Measurements from ENCODE around the gene LIMS1.

LIMS1 gene

GRCh38 chr2:108604196-108604595 lies 69.9 kb downstream of the LIMS1 start:
- Histone ChIP-seq H3K36me3 (ENCODE audit: insufficient read depth, low read length) (no peaks in the 10 kb centered on the region), H3K4me3 (ENCODE audit: low read depth in 1 of 2, low read length in 2 of 2) (no peak overlapping the region), H3K27me3 (ENCODE audit: control insufficient read depth in 1 of 2, insufficient read depth in 2 of 2, low read length in 2 of 2) (no peaks in the 10 kb centered on the region), H3K27ac (ENCODE audit: low read depth, low read length) (no peak overlapping the region), H3K9ac (ENCODE audit: low read length) (no peak overlapping the region), H3K9me3 (ENCODE audit: low read length) (no peaks in the 10 kb centered on the region), H3K4me1 (ENCODE audit: insufficient read depth, low read length) (peaks cover 6% of the 10 kb centered on the region)

- H3K36me3 ChIP-seq (ENCODE audit: insufficient read depth, low read length), result no peaks in the 10 kb centered on the region
- H3K4me1 ChIP-seq (ENCODE audit: insufficient read depth, low read length), result peaks cover 6% of the 10 kb centered on the region
- H3K27me3 ChIP-seq (ENCODE audit: control insufficient read depth in 1 of 2, insufficient read depth in 2 of 2, low read length in 2 of 2), result no peaks in the 10 kb centered on the region
- no peak overlapping the region for H3K9ac ChIP-seq (ENCODE audit: low read length)
- H3K9me3 ChIP-seq (ENCODE audit: low read length), result no peaks in the 10 kb centered on the region
- H3K4me3 ChIP-seq (ENCODE audit: low read depth in 1 of 2, low read length in 2 of 2), result no peak overlapping the region
- H3K27ac ChIP-seq (ENCODE audit: low read depth, low read length), result no peak overlapping the region
Observed at GRCh38 chr2:108605947-108606346, 71.7 kb downstream of the LIMS1 start.

GRCh38 chr2:108607706-108608301 lies 73.5 kb downstream of the LIMS1 start:
- Histone ChIP-seq H3K27me3 (ENCODE audit: control insufficient read depth in 1 of 2, insufficient read depth in 2 of 2, low read length in 2 of 2) (no peaks in the 10 kb centered on the region), H3K4me3 (ENCODE audit: low read depth in 1 of 2, low read length in 2 of 2) (no peak overlapping the region), H3K36me3 (ENCODE audit: insufficient read depth, low read length) (no peaks in the 10 kb centered on the region), H3K4me1 (ENCODE audit: insufficient read depth, low read length) (peaks cover 14% of the 10 kb centered on the region), H3K9ac (ENCODE audit: low read length) (no peak overlapping the region), H3K27ac (ENCODE audit: low read depth, low read length) (no peak overlapping the region), H3K9me3 (ENCODE audit: low read length) (no peaks in the 10 kb centered on the region)

- Histone ChIP-seq H3K36me3 (ENCODE audit: insufficient read depth, low read length) (no peaks in the 10 kb centered on the region), H3K27ac (ENCODE audit: low read depth, low read length) (no peak overlapping the region), H3K4me1 (ENCODE audit: insufficient read depth, low read length) (peaks cover 40% of the 10 kb centered on the region), H3K4me3 (ENCODE audit: low read depth in 1 of 2, low read length in 2 of 2) (no peak overlapping the region), H3K9me3 (ENCODE audit: low read length) (no peaks in the 10 kb centered on the region), H3K9ac (ENCODE audit: low read length) (no peak overlapping the region), H3K27me3 (ENCODE audit: control insufficient read depth in 1 of 2, insufficient read depth in 2 of 2, low read length in 2 of 2) (no peaks in the 10 kb centered on the region)
Observed at GRCh38 chr2:108611021-108611420, 76.8 kb downstream of the LIMS1 start.

- Histone ChIP-seq H3K4me1 (ENCODE audit: insufficient read depth, low read length) (peaks cover 51% of the 10 kb centered on the region), H3K36me3 (ENCODE audit: insufficient read depth, low read length) (no peaks in the 10 kb centered on the region), H3K9me3 (ENCODE audit: low read length) (no peaks in the 10 kb centered on the region), H3K27ac (ENCODE audit: low read depth, low read length) (no peak overlapping the region), H3K4me3 (ENCODE audit: low read depth in 1 of 2, low read length in 2 of 2) (no peak overlapping the region), H3K9ac (ENCODE audit: low read length) (no peak overlapping the region), H3K27me3 (ENCODE audit: control insufficient read depth in 1 of 2, insufficient read depth in 2 of 2, low read length in 2 of 2) (no peaks in the 10 kb centered on the region)
Observed at GRCh38 chr2:108612153-108612513, 77.9 kb downstream of the LIMS1 start.

- Histone ChIP-seq H3K9ac (ENCODE audit: low read length) (no peak overlapping the region), H3K4me1 (ENCODE audit: insufficient read depth, low read length) (peaks cover 56% of the 10 kb centered on the region), H3K27me3 (ENCODE audit: control insufficient read depth in 1 of 2, insufficient read depth in 2 of 2, low read length in 2 of 2) (no peaks in the 10 kb centered on the region), H3K9me3 (ENCODE audit: low read length) (no peaks in the 10 kb centered on the region), H3K4me3 (ENCODE audit: low read depth in 1 of 2, low read length in 2 of 2) (no peak overlapping the region), H3K27ac (ENCODE audit: low read depth, low read length) (no peak overlapping the region), H3K36me3 (ENCODE audit: insufficient read depth, low read length) (no peaks in the 10 kb centered on the region)
Observed at GRCh38 chr2:108612514-108613183, 78.4 kb downstream of the LIMS1 start.

DNA sequence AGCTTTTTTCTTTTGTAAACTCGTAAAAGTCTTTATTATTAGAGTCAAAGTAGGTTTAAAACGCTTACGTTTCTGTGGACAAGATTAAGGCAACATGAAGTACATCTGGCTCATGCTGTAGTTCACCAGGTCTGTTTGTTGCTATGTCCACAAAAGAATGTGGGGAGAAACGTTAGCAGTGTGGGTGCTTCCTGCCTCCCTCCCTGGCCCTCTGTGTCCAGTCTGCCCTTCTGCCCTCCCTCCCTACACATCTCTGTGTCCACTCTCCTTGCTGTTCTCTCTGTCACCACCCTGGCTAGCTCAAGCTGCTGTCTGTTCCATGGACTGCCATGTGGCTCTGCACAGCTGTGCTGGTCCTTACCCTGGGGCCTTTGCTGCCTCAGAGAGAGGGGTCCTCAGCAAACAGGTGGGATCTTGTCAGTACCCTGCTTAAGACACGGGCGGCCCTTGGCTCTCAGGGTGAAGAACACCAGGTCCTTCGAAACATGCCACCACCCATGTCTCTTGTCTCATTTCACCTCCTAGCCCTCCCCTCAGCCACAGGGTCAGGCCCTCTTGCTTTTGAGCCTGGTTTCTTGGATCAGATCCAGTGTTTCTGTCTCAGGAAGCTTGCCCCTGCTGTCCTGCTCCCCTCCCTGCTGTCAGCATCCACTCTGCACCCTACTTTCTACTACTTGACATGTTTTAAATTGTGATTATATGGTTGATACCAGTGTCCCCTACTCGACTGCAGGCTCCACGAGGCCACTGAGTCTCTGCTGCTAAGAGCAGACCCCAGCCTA lies 79.2 kb downstream of the LIMS1 start:
- H3K27me3 ChIP-seq (ENCODE audit: control insufficient read depth in 1 of 2, insufficient read depth in 2 of 2, low read length in 2 of 2), result no peaks in the 10 kb centered on the region
- H3K36me3 ChIP-seq (ENCODE audit: insufficient read depth, low read length), result no peaks in the 10 kb centered on the region
- no peak overlapping the region for H3K27ac ChIP-seq (ENCODE audit: low read depth, low read length)
- no peak overlapping the region for H3K9ac ChIP-seq (ENCODE audit: low read length)
- H3K9me3 ChIP-seq (ENCODE audit: low read length), result no peaks in the 10 kb centered on the region
- H3K4me3 ChIP-seq (ENCODE audit: low read depth in 1 of 2, low read length in 2 of 2), result no peak overlapping the region
- peaks cover 62% of the 10 kb centered on the region for H3K4me1 ChIP-seq (ENCODE audit: insufficient read depth, low read length)

DNA sequence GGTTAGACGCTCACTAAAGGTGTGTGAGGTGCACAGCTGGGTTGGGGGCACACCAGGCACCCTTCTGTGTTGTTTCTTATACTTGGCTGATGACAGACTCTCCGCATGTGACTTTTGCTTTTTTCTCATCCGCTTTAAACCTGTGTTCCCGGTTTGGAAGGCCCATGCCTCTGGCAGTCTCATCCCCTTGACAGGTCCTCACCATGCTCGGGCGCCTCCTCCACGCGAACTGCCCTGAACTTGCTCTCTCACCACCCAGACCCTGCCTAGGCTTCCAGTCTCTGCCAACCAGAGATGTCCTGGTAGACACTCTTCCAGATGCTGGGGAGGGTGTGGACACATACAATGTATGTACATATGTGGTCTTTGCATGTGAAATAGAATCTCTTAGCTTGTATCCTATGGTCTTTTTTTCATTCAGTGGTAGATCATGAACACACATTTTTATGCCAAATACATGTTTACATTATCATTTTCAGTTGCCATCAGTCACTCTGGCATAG lies 79.8 kb downstream of the LIMS1 start:
- peaks cover 62% of the 10 kb centered on the region for H3K4me1 ChIP-seq (ENCODE audit: insufficient read depth, low read length)
- H3K4me3 ChIP-seq (ENCODE audit: low read depth in 1 of 2, low read length in 2 of 2), result no peak overlapping the region
- no peaks in the 10 kb centered on the region for H3K36me3 ChIP-seq (ENCODE audit: insufficient read depth, low read length)

GRCh38 chr2:108614659-108615058 lies 80.4 kb downstream of the LIMS1 start:
- H3K27me3 ChIP-seq (ENCODE audit: control insufficient read depth in 1 of 2, insufficient read depth in 2 of 2, low read length in 2 of 2), result no peaks in the 10 kb centered on the region
- no peak overlapping the region for H3K9ac ChIP-seq (ENCODE audit: low read length)
- H3K9me3 ChIP-seq (ENCODE audit: low read length), result no peaks in the 10 kb centered on the region
- H3K4me1 ChIP-seq (ENCODE audit: insufficient read depth, low read length), result peaks cover 62% of the 10 kb centered on the region
- no peak overlapping the region for H3K27ac ChIP-seq (ENCODE audit: low read depth, low read length)
- H3K36me3 ChIP-seq (ENCODE audit: insufficient read depth, low read length), result no peaks in the 10 kb centered on the region
- no peak overlapping the region for H3K4me3 ChIP-seq (ENCODE audit: low read depth in 1 of 2, low read length in 2 of 2)

More for the DNA sequence above, 79.8 kb downstream of the LIMS1 start:
- Histone ChIP-seq H3K27ac (ENCODE audit: low read depth, low read length) (no peak overlapping the region), H3K9ac (ENCODE audit: low read length) (no peak overlapping the region), H3K27me3 (ENCODE audit: control insufficient read depth in 1 of 2, insufficient read depth in 2 of 2, low read length in 2 of 2) (no peaks in the 10 kb centered on the region), H3K9me3 (ENCODE audit: low read length) (no peaks in the 10 kb centered on the region)

DNA sequence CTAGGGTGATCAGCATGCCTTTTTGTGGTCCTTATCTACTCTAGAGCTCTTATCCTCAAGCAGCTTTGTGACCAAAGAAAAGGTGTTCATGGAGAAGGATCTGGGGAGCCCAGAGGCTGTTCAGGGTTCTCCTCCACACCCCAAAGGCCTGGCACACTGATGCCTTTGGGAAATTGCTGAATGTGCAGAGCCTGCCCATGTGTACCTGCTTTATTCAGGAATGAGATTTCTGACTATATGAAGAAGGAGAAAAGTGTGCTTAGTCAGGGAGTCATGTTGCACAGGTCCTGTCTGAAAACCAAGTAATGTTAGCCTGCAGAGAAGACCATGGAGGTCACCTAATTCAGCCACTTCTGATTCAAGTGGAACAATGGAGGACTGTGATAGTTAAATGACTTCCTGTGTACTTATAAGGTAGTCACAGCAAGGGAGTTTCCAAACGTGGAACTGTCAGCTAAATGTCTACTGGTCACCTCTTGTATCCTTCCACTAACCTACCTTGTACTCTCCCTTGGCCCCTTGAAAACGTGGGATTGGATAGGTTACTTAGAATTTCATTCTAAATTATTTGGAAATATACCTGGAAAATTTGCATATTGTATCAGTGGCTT lies 81.3 kb downstream of the LIMS1 start:
- no peak overlapping the region for H3K9ac ChIP-seq (ENCODE audit: low read length)
- peaks cover 67% of the 10 kb centered on the region for H3K4me1 ChIP-seq (ENCODE audit: insufficient read depth, low read length)
- no peak overlapping the region for H3K4me3 ChIP-seq (ENCODE audit: low read depth in 1 of 2, low read length in 2 of 2)
- H3K27ac ChIP-seq (ENCODE audit: low read depth, low read length), result no peak overlapping the region
- H3K27me3 ChIP-seq (ENCODE audit: control insufficient read depth in 1 of 2, insufficient read depth in 2 of 2, low read length in 2 of 2), result no peaks in the 10 kb centered on the region
- H3K9me3 ChIP-seq (ENCODE audit: low read length), result no peaks in the 10 kb centered on the region
- no peaks in the 10 kb centered on the region for H3K36me3 ChIP-seq (ENCODE audit: insufficient read depth, low read length)

GRCh38 chr2:108616318-108616717 lies 82.0 kb downstream of the LIMS1 start:
- Histone ChIP-seq H3K9ac (ENCODE audit: low read length) (no peak overlapping the region), H3K27ac (ENCODE audit: low read depth, low read length) (no peak overlapping the region), H3K36me3 (ENCODE audit: insufficient read depth, low read length) (no peaks in the 10 kb centered on the region), H3K4me3 (ENCODE audit: low read depth in 1 of 2, low read length in 2 of 2) (no peak overlapping the region), H3K9me3 (ENCODE audit: low read length) (no peaks in the 10 kb centered on the region), H3K27me3 (ENCODE audit: control insufficient read depth in 1 of 2, insufficient read depth in 2 of 2, low read length in 2 of 2) (no peaks in the 10 kb centered on the region), H3K4me1 (ENCODE audit: insufficient read depth, low read length) (peaks cover 74% of the 10 kb centered on the region)

All from muscle layer of colon (tissue), 2 donors.